Germinal center (tissue), 1 donor: ENCODE measurements around the gene ZW10.
A peak's percentile ranks its signal among the peaks of the same experiment; 100 is the strongest.

ENCODE experiments used
- DNase-seq: peaks from one replicate; pipeline ENCODE4 v3.0.0; 2012; ENCODE audit warnings: mixed read lengths, low spot score

Gene ZW10

DNA sequence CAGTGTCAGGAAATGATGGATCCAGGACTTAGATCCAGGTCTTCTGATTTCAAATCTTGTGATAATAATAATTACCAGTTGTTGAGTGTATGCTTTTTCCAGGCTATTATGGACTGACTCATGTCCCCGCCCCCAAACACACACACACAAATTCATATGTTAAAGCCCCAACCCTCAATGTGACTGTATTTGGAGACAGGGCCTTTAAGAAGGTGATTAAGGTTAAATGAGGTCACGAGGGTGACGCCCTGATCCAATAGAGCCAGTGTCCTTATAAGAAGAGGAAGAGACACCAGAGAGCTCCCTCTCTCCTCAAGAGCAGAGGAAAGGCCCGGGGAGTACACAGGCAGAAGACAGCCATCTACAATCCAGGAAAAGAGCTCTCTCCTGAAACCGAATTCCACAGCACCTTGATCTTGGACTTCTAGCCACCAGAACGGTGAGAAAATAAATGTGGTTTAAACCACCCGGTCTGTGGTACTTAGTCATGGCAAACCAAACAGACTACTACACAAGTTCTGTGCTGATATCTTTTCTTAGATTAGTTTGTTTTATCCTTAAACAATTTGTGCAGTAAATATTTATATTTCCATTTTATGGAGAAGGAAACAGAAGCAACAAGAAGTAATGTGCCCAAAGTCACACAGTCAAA is 75.6 kb downstream of the ZW10 start:
- DNase-seq = no peak

DNA sequence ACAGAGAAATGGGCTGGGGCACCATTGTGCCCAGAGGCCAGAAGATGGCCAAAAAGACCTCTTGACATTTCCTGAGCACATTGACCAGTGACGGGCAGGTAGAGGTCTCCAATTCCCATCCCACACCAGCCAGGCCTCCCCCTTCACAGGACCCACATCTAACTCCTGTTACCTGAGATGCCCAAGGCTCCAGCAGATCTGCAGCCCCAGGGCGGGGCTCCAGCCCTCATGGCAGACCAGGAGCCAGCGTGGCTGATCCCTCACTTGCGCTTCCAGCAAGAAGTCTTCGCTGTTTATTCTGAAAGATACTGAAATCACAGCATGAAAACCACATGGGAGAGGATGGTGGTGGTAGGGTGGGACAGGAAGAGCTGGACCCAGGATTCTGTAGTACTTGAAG is 76.4 kb downstream of the ZW10 start:
- DNase-seq = no peak

DNA sequence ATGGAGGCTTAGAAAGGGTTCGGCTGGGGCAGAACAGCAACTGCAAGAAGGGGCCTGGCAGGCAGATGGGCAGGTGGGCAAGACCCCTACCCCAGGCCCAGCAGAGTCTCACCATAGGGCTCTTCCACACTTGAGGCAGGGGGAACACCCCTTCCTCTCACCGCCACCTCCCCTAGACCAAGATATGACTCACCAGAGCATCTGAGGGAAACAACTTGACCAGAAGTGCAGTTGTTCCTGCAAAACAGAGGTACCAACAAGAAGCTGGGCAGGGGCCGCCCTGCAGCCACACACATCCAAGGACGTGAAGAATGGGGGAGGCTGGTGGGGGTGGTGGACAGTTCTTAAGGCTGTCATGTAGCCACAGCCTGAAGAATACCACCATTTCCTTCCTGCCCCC is 78.3 kb downstream of the ZW10 start:
- DNase-seq = no peak

DNA sequence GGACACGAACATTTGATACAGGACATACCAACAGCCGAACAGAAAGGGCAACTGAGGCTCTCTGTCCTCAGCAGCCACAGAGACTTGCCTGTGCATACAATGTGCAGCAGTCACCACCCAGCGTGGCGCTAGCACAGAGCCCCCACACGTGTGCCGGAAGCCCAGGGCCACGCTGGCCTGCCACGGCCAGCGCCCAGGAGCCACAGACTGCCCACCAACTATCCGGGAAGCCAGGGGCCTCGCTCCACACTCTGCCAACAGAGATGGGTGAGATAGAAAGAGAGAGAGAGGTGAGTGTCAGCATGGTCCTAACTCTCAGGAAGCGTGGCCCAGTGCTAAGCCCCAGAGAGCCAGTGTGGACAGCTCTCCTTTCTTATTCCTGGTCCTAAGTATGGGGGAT is 79.1 kb downstream of the ZW10 start:
- no peak for DNase-seq

DNA sequence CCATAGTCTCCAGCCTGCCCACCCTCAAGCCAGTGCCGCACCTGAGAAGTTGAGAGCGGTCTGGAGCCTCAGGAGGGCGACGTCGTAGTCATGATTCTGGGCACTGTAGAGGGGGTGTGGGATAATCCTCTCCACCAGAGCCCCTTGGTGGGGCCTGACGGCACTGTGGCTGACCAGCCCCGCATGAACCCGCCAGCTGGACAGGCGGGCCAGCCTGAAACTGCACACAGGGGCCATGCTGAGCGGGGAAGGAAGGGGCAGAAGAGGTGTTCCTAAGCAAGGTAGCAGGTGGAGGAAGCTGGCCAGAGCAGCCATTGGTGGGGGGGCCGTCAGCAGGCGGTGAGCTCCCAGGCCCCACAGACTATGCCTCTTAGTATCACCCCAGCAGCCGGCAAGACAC is 80.5 kb downstream of the ZW10 start:
- no peak for DNase-seq

DNA sequence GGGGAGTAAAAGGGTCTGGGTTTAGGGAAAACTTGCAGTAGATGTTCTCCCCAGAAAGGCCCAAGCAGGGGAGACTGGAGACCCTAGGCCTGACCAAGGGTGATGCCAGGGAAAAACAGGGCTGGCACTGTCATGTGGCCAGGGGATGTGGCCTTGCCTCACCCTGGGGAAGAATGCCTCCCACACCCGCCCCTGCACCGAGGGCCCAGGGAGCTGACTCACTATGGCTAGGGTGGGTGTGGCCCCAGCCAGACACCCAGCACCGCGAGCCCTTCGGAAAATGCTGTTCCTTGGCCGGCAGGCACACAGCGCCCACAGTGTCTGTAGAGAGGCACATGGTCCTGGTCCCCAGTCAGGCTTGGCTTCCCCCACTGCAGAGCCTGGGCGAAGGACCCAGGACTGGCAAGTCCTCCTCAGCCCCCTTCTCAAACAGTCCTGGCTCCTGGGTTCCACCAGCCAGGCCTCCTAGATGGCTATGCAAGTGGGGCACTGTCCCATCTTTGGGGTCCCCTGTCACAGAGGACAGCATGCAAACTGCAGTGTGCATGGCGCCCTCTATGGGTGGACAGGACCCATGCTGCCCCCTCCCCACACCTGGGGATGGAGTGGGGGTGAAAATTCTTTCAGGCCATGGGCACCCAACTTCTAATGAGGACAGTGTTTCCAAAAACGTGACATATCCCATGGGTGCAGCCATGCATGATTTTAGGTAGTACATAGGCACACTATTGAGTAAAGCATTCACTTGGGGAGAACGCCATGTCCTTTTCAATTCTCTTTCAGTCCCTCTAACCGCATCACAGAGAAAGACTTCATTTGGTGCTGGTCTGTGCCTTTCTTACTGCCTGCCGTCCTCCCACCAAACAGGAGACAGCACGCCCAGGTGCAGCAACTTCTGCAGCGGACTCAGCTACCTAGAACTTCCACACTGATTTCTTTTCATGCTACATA is 82.6 kb downstream of the ZW10 start:
- peak; percentile 32 for DNase-seq

DNA sequence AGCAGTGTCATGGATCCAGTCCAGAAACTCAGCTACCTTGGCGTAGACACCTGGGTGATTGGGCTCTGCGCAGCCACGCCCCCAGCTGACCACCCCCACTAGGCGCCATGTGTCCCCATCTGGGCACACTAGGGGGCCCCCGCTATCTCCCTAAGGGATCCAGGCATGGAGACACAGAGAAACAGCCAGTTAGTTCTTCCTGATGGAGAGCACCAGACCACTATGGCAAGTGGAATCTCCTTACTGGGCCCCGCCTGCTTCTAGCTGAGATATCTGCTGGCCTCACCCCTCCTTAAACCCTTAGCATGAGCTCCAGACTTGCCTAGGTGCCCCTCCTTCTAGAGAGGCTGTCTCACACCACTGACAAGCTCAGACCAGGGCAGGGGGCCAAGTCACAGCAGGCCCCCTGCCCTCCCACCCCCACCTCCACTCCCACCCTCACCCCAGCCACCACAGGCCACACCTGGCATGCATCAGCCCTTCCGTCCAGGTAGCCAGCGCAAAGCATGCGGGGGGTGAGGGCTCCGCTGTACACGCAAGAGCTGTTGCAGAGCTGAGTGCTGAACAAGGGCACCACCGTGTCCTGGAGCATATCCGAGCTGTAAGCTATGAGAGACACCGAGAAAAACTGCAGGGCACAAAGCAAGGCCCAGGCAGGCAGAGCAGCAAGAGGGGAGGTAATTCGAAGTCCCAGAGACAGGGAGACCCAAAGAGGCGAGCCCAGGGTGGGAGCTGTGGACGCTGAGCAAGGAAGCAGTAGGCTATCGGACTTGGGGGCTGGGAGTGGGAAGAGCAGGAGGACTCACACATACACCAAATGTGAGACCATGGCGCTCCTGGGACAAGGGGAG is 83.5 kb downstream of the ZW10 start:
- DNase-seq = no peak

DNA sequence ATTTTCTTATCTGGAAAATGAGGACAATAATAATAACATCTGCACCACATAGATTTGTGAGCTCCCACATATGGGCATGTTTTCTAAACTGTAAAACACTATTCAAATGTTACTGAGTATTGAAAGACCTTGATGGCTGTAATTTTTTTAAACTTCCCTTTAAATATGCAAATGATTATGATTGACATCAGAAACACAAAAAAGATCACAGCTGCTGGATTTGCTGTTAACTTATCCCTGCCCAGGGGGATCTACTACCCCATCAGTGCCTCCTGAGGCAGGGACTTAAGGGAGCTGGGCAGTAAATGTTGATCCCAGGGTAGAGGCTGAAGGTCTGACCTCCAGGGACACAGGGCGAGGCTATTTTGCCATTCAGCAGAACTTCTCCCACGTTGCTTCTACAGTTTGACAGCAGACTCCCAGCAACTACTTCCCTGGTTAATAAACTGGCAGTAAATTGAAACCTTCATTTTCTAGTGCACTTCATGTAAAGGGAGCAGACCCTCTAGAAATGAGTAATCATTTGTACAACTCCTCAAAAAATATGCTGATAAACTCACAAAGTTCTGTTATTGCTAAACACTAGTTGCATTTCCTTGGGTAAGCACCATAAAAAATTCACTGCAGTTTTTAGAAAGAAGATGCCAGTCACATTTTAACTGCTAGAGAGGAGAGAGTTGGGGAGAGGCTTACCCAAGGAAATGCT is 87.7 kb downstream of the ZW10 start:
- DNase-seq = no peak

DNA sequence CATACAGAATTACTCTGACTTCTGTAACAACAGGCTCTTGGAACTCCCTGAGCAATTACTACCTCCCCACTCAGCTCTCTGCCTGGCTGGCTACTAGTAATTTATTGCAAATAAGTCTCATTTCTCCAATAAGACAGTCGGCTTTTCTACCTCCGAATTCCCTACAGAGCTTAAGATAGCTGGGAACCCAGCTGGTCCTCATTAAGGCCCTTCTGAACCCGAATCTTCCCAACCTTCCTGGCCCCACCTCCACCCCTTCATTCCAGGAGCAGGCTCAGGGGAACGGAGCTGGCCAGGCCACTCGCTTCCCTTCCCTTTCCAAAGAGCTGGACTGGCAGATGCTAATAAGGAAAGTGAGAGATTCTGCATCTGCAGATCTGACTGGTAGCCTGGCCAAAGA is 89.0 kb downstream of the ZW10 start:
- DNase-seq = no peak

DNA sequence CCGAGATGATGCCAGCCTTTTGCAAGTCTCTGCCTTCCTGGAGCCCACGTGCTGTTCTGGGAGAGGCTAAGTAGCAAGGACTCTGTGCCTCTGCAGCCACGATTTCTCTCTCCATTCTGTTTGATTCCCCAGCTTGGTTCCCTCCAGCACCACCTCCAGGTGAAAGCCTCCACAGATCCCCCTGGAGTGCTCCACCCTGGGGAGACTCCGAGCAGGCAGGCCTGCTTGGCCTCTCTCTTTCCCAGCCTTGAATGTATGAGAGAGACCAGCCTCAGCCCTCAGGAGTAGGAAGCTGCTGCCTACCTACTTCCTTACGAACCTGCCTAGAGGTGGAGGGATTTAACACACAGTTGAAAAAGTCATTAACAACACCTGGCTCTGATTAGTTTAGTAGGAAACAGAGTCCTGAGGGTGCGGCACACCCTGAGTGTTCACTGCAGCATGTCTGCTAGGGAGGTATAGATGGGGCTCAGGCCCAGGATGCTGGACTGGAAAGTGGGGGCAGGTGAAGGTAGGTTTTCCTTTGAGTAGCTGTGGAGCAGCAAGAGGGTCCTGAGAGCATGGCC is 89.9 kb downstream of the ZW10 start:
- DNase-seq = no peak
